Measurements from ENCODE around the gene HSPB7.
"Not testable (repeated sequence)": the region's sequence is repeated elsewhere in the genome, so short reads cannot be mapped to it uniquely, and the experiment has no call there.

HSPB7 gene

GRCh38 chr1:16017461-16018303 is at the start of gene HSPB7:
TSS of gene HSPB7 (minus strand) at chr1:16018043. CDS start at chr1:16017963, 80 bp downstream.
- no peak for FAIRE-seq
- no peak for TF ChIP-seq POLR2A (IDR thresholded peaks at IDR 0.05; ENCODE audit: low read depth, low read length)
- DNase-seq (ENCODE audit: insufficient read length, low spot score) = no peak

GRCh38 chr1:16067127-16067768 is 49.4 kb upstream of the HSPB7 start:
- FAIRE-seq (no peak), DNase-seq (ENCODE audit: insufficient read length, low spot score) (no peak)
- no peak for TF ChIP-seq POLR2A (IDR thresholded peaks at IDR 0.05; ENCODE audit: low read depth, low read length)

- no peak for TF ChIP-seq POLR2A (IDR thresholded peaks at IDR 0.05; ENCODE audit: low read depth, low read length)
- DNase-seq (ENCODE audit: insufficient read length, low spot score) (no peak), FAIRE-seq (no peak)
Measured at GRCh38 chr1:16066245-16066644, 48.4 kb upstream of the HSPB7 start.

- FAIRE-seq (no peak), DNase-seq (ENCODE audit: insufficient read length, low spot score) (no peak)
- TF ChIP-seq POLR2A (IDR thresholded peaks at IDR 0.05; ENCODE audit: low read depth, low read length) = no peak
Measured at GRCh38 chr1:16065269-16065576, 47.4 kb upstream of the HSPB7 start.

- TF ChIP-seq POLR2A (IDR thresholded peaks at IDR 0.05; ENCODE audit: low read depth, low read length) = no peak
- no peak for DNase-seq (ENCODE audit: insufficient read length, low spot score)
- FAIRE-seq = no peak
Measured at GRCh38 chr1:16064536-16065268, 46.9 kb upstream of the HSPB7 start.

- DNase-seq (ENCODE audit: insufficient read length, low spot score) (no peak), FAIRE-seq (no peak)
- no peak for TF ChIP-seq POLR2A (IDR thresholded peaks at IDR 0.05; ENCODE audit: low read depth, low read length)
Measured at GRCh38 chr1:16063921-16064320, 46.1 kb upstream of the HSPB7 start.

- DNase-seq (ENCODE audit: insufficient read length, low spot score) (no peak), FAIRE-seq (no peak)
- no peak for TF ChIP-seq POLR2A (IDR thresholded peaks at IDR 0.05; ENCODE audit: low read depth, low read length)
Measured at GRCh38 chr1:16063226-16063829, 45.5 kb upstream of the HSPB7 start.

GRCh38 chr1:16062687-16063075 is 44.8 kb upstream of the HSPB7 start:
- FAIRE-seq; DNase-seq (ENCODE audit: insufficient read length, low spot score): not testable (repeated sequence)

- not testable (repeated sequence) for FAIRE-seq; DNase-seq (ENCODE audit: insufficient read length, low spot score)
Measured at GRCh38 chr1:16061989-16062686, 44.3 kb upstream of the HSPB7 start.

- TF ChIP-seq POLR2A (IDR thresholded peaks at IDR 0.05; ENCODE audit: low read depth, low read length) = no peak
- FAIRE-seq (no peak), DNase-seq (ENCODE audit: insufficient read length, low spot score) (no peak)
Measured at GRCh38 chr1:16061266-16061665, 43.4 kb upstream of the HSPB7 start.

- FAIRE-seq; DNase-seq (ENCODE audit: insufficient read length, low spot score): not testable (repeated sequence)
Measured at GRCh38 chr1:16058394-16059120, 40.7 kb upstream of the HSPB7 start.

- DNase-seq (ENCODE audit: insufficient read length, low spot score); FAIRE-seq: not testable (repeated sequence)
Measured at GRCh38 chr1:16057314-16057915, 39.6 kb upstream of the HSPB7 start.

- FAIRE-seq; DNase-seq (ENCODE audit: insufficient read length, low spot score): not testable (repeated sequence)
Measured at GRCh38 chr1:16056521-16056912, 38.7 kb upstream of the HSPB7 start.
